ENCODE measurements around the gene PHGDH.

Gene PHGDH

DNA sequence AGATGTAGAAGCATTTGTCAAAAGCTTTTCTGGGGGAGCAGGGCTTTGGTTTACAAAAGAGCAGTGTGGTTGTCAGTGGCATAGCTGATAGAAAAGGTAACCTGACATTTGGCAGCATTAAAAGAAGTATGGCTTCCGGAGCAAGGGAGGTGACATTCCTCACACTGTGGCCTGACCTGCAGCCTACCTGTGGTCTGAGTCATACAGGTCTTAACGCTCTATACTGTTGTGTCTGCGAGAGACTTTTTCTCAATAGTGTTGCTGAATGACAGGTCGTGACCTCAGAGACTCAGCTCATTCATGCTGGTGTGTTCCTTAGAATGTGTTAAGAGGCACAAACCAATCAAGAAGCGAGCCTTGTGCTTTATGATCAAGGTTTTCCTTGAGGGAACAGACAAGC, 19.3 kb downstream of the PHGDH start:
- Histone ChIP-seq H3K4me3 (no peak overlapping the region), H3K27ac (no peak overlapping the region), H3K9ac (ENCODE audit: insufficient read length) (no peak overlapping the region), H3K9me3 (ENCODE audit: low read depth, low read length) (no peaks in the 10 kb centered on the region), H3K36me3 (ENCODE audit: insufficient read depth, low read length) (peaks cover 98% of the 10 kb centered on the region)
- DNase-seq (ENCODE audit: low read depth, low spot score) = no peak
- TF ChIP-seq EZH2 (IDR thresholded peaks at IDR 0.05) (no peak), POLR2AphosphoS5 (IDR thresholded peaks at IDR 0.05; ENCODE audit: borderline replicate concordance, low read depth, low read length) (no peak), FOXP2 (optimal IDR thresholded peaks at IDR 0.05; ENCODE audit: control extremely low read depth, extremely low read length, insufficient read depth) (no peak)

DNA sequence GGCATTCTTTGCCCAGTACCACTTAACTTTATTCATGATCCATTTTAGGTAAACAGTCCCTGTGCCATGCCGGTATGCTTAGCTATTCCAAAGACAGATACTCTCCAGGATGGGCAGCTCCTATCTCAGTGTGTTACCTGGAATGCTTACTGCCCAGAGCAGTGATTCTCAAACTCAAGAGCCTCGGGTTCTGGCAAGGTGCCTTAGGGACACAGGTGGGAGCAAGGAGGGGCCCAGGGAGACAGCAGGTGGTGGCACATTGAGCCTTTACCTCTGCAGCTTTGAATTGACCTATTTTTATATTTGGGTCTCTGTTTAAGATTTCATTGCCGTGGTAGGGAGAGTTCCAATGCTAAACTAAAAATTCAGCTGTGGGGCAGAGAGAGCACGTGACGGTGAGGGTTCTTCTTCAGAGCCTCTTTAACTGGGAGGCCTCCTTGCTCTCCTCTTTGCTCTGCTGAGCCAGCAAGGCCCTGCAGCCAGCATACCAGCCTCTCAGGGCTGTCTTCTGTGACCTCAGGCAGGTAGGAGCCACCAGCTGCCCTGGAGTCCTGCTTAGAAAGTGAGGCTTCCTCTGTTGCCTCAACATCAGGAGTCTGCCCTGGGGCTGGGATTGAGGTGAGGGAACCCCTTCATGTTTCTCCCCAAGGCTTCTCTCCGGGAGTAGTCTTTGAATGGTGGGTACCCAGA, 20.2 kb downstream of the PHGDH start:
- Histone ChIP-seq H3K27ac (no peak overlapping the region), H3K4me3 (no peak overlapping the region), H3K9me3 (ENCODE audit: low read depth, low read length) (no peaks in the 10 kb centered on the region), H3K9ac (ENCODE audit: insufficient read length) (no peak overlapping the region), H3K36me3 (ENCODE audit: insufficient read depth, low read length) (peaks cover 98% of the 10 kb centered on the region)
- no peak for TF ChIP-seq EZH2 (IDR thresholded peaks at IDR 0.05)
- DNase-seq (ENCODE audit: low read depth, low spot score) = no peak

DNA sequence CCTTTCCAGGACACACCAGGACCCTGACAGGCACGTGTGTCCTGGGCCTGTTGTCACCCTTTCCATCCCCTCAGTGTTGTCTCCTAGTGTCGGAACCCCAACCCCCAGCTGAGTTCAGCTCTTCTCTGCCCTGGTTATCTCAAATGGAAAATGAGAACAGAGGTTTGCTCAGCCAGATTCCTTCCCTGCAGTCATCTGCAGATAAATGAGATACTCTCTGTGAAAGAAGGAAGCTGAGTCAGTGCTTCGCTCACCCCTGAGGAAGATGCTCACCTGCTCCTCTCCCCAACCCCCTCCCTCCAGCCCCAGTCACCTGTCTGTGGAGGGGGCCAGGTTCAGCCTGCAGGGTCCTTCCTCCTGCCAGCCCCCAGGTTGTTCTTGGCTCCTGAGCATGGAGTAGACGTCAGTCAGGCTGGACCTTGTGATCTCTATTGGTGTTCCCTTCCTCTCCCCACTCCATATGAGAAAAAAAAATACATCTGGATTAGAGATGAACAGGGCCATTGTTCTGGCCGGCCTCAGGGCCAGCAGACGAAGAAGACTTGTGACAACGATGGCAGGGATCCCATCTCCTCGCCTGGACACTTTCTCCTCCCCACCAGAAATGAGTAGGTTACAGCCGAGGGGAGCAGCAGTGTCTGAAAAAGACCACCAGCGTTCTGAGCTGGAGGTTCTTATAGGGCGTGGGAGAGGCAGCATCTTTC, 20.9 kb downstream of the PHGDH start:
- no peak for DNase-seq (ENCODE audit: low read depth, low spot score)
- Histone ChIP-seq H3K27ac (no peak overlapping the region), H3K36me3 (ENCODE audit: insufficient read depth, low read length) (peaks cover 100% of the 10 kb centered on the region), H3K9me3 (ENCODE audit: low read depth, low read length) (no peaks in the 10 kb centered on the region), H3K4me3 (no peak overlapping the region), H3K9ac (ENCODE audit: insufficient read length) (no peak overlapping the region)
- no peak for TF ChIP-seq EZH2 (IDR thresholded peaks at IDR 0.05)
- no peak for TF ChIP-seq FOXP2 (optimal IDR thresholded peaks at IDR 0.05; ENCODE audit: control extremely low read depth, extremely low read length, insufficient read depth)
- TF ChIP-seq POLR2AphosphoS5 (IDR thresholded peaks at IDR 0.05; ENCODE audit: borderline replicate concordance, low read depth, low read length) = no peak

DNA sequence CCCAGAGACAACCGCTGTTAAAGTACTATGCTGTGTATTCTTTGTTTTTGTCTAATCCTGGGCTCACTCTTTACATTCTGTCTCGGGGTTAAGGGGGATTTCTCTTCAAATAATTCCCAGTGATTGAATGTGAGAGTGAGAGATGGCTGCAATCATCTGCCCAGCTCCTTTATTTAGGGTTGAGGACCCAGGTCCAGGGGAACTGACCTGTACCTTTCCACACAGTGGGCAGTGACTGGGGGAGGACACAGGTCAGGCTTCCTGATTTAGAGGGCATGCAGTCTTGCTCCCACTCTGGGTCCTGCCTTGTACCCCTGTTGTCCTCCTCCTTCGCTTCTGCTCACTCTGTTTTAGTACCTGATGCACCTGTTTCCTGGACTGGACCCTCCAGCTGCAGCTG, 22.0 kb downstream of the PHGDH start:
- Histone ChIP-seq H3K27ac (no peak overlapping the region), H3K9me3 (ENCODE audit: low read depth, low read length) (no peaks in the 10 kb centered on the region), H3K4me3 (no peak overlapping the region), H3K9ac (ENCODE audit: insufficient read length) (no peak overlapping the region), H3K36me3 (ENCODE audit: insufficient read depth, low read length) (peaks cover 100% of the 10 kb centered on the region)
- no peak for TF ChIP-seq POLR2AphosphoS5 (IDR thresholded peaks at IDR 0.05; ENCODE audit: borderline replicate concordance, low read depth, low read length)
- no peak for TF ChIP-seq FOXP2 (optimal IDR thresholded peaks at IDR 0.05; ENCODE audit: control extremely low read depth, extremely low read length, insufficient read depth)
- TF ChIP-seq EZH2 (IDR thresholded peaks at IDR 0.05) = no peak
- no peak for DNase-seq (ENCODE audit: low read depth, low spot score)

DNA sequence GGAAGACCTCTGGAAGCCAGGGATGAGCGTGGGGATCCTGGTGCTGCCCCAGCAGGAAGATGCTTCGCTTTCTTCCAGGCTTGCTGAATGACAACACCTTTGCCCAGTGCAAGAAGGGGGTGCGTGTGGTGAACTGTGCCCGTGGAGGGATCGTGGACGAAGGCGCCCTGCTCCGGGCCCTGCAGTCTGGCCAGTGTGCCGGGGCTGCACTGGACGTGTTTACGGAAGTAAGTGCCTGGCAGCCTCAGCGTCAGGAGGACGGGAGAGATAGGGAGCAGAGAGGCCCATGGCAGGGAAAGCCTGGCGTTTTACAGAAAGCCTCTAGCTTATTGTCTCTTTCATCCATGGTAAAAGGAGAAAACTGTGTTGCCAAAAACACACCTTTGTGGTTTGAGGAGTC, 23.5 kb downstream of the PHGDH start:
- Histone ChIP-seq H3K9ac (ENCODE audit: insufficient read length) (no peak overlapping the region), H3K4me3 (no peak overlapping the region), H3K36me3 (ENCODE audit: insufficient read depth, low read length) (peaks cover 100% of the 10 kb centered on the region), H3K27ac (no peak overlapping the region), H3K9me3 (ENCODE audit: low read depth, low read length) (no peaks in the 10 kb centered on the region)
- DNase-seq (ENCODE audit: low read depth, low spot score) = no peak
- TF ChIP-seq EZH2 (IDR thresholded peaks at IDR 0.05) = no peak
- no peak for TF ChIP-seq FOXP2 (optimal IDR thresholded peaks at IDR 0.05; ENCODE audit: control extremely low read depth, extremely low read length, insufficient read depth)
- TF ChIP-seq POLR2AphosphoS5 (IDR thresholded peaks at IDR 0.05; ENCODE audit: borderline replicate concordance, low read depth, low read length) = no peak

DNA sequence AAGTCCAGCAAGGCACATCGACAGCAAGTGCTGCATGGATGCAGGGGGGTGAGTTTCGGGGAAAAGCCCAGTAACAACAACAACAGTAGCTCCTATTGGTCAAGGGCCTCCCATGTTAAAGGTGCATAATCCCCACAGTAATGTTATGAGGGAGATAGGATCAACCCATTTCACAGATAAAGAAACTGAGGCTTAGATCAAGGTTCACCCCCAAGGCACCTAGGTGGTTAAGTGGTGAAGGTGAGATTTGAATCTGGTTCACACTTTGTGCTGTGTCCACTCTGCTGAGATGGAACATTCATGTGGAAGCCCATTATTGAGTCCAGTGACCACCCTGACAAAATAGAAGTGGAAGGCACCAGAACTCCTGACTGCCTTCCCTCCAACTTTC, 24.9 kb downstream of the PHGDH start:
- peaks cover 100% of the 10 kb centered on the region for H3K36me3 ChIP-seq (ENCODE audit: insufficient read depth, low read length)
- no peak for DNase-seq (ENCODE audit: low read depth, low spot score)
- no peak overlapping the region for H3K4me3 ChIP-seq
- H3K27ac ChIP-seq = no peak overlapping the region
- H3K9ac ChIP-seq (ENCODE audit: insufficient read length) = no peak overlapping the region
- H3K9me3 ChIP-seq (ENCODE audit: low read depth, low read length) = no peaks in the 10 kb centered on the region
- TF ChIP-seq POLR2AphosphoS5 (IDR thresholded peaks at IDR 0.05; ENCODE audit: borderline replicate concordance, low read depth, low read length) (no peak), FOXP2 (optimal IDR thresholded peaks at IDR 0.05; ENCODE audit: control extremely low read depth, extremely low read length, insufficient read depth) (no peak), EZH2 (IDR thresholded peaks at IDR 0.05) (no peak)

DNA sequence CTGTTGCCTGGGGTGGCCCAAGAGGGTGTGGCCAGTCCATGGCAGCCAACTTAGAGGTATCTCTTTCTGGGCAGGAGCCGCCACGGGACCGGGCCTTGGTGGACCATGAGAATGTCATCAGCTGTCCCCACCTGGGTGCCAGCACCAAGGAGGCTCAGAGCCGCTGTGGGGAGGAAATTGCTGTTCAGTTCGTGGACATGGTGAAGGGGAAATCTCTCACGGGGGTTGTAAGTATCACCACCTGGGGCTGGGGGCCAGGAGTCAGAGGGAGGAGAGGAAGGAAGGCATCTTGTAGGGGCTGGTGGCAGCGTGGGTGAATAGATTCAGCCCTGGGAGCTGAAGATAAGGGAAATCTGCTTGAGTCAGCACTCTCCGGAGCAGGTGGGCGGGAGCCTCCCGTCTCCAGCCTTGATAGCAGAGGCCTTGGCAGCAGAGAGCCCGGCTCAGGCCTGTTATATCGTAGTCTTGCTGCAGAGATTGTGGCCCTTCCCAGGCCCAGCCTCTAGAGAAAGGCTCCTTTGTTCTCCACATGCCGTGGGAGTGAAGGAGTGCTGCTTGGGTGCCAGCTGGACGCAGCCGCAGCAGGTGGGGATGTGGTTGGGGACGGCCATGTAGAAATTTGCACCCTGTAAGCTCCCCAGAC, 25.4 kb downstream of the PHGDH start:
- TF ChIP-seq POLR2AphosphoS5 (IDR thresholded peaks at IDR 0.05; ENCODE audit: borderline replicate concordance, low read depth, low read length) (no peak), FOXP2 (optimal IDR thresholded peaks at IDR 0.05; ENCODE audit: control extremely low read depth, extremely low read length, insufficient read depth) (no peak)
- Histone ChIP-seq H3K9me3 (ENCODE audit: low read depth, low read length) (no peaks in the 10 kb centered on the region), H3K9ac (ENCODE audit: insufficient read length) (no peak overlapping the region), H3K4me3 (no peak overlapping the region), H3K36me3 (ENCODE audit: insufficient read depth, low read length) (peaks cover 100% of the 10 kb centered on the region), H3K27ac (no peak overlapping the region)
- no peak for DNase-seq (ENCODE audit: low read depth, low spot score)

DNA sequence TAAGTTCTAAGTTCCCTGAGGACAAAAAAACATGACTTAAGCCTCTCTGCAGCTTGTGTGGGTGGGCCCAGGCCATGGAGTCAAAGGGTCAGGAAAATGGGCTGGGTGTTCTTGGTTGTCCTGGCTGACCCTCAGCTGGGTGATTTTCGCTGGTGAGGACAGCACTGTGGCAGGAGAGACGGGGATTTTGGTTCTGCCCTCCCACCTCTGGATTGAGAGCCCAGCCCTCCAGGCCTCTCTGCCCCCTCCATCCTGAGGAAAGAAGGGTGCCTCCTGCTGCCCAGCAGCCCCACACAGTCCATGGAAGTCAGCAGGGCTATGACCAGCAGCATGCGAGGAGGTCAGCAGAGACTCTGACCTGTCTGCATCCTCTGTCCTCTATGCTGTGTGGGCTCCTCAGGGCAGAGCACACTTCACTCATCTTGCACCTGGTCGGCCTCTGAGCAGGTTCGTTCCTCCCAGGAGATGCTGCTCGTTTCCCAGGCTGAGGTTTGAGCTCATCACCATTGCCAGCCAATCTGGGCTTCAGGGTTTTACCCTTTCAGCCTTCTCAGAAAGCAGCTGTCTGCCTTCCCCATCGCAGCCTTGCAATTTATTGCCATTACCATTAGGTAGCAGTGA, 26.5 kb downstream of the PHGDH start:
- TF ChIP-seq EZH2 (IDR thresholded peaks at IDR 0.05) = no peak
- TF ChIP-seq FOXP2 (optimal IDR thresholded peaks at IDR 0.05; ENCODE audit: control extremely low read depth, extremely low read length, insufficient read depth) = no peak
- no peak for TF ChIP-seq POLR2AphosphoS5 (IDR thresholded peaks at IDR 0.05; ENCODE audit: borderline replicate concordance, low read depth, low read length)
- no peaks in the 10 kb centered on the region for H3K9me3 ChIP-seq (ENCODE audit: low read depth, low read length)
- no peak overlapping the region for H3K4me3 ChIP-seq
- H3K9ac ChIP-seq (ENCODE audit: insufficient read length) = no peak overlapping the region
- no peak for DNase-seq (ENCODE audit: low read depth, low spot score)
- H3K27ac ChIP-seq = no peak overlapping the region
- peaks cover 100% of the 10 kb centered on the region for H3K36me3 ChIP-seq (ENCODE audit: insufficient read depth, low read length)
